Skeletal muscle satellite cell (primary cell): ENCODE measurements around the gene RHBDF1.

Experiments used
- H3K27me3 ChIP-seq: 2 replicates; pipeline ENCODE4 v1.7.0; 2013; ENCODE audit warnings: low read length; ENCODE audit not compliant: control insufficient read depth, insufficient read depth
- H3K36me3 ChIP-seq: 2 replicates; pipeline ENCODE4 v1.7.0; 2013; ENCODE audit warnings: mild to moderate bottlenecking, control low read depth, low read length; ENCODE audit not compliant: insufficient read depth
- H3K4me1 ChIP-seq: 2 replicates; pipeline ENCODE4 v1.7.0; 2013; ENCODE audit warnings: low read length; ENCODE audit not compliant: control insufficient read depth, insufficient read depth
- H3K4me2 ChIP-seq: 2 replicates; pipeline ENCODE4 v1.7.0; 2013; ENCODE audit warnings: mild to moderate bottlenecking, low read length
- H3K4me3 ChIP-seq: 2 replicates; pipeline ENCODE4 v1.7.0; 2013; ENCODE audit warnings: low read length
- H3K9ac ChIP-seq: 2 replicates; pipeline ENCODE4 v1.7.0; 2013; ENCODE audit warnings: mild to moderate bottlenecking, low read depth, low read length, moderate library complexity
- H3K9me3 ChIP-seq: replicated peaks from 2 replicates; pipeline ENCODE4 v1.7.0; 2013; ENCODE audit warnings: mild to moderate bottlenecking, control low read depth, low read length

Gene RHBDF1

DNA sequence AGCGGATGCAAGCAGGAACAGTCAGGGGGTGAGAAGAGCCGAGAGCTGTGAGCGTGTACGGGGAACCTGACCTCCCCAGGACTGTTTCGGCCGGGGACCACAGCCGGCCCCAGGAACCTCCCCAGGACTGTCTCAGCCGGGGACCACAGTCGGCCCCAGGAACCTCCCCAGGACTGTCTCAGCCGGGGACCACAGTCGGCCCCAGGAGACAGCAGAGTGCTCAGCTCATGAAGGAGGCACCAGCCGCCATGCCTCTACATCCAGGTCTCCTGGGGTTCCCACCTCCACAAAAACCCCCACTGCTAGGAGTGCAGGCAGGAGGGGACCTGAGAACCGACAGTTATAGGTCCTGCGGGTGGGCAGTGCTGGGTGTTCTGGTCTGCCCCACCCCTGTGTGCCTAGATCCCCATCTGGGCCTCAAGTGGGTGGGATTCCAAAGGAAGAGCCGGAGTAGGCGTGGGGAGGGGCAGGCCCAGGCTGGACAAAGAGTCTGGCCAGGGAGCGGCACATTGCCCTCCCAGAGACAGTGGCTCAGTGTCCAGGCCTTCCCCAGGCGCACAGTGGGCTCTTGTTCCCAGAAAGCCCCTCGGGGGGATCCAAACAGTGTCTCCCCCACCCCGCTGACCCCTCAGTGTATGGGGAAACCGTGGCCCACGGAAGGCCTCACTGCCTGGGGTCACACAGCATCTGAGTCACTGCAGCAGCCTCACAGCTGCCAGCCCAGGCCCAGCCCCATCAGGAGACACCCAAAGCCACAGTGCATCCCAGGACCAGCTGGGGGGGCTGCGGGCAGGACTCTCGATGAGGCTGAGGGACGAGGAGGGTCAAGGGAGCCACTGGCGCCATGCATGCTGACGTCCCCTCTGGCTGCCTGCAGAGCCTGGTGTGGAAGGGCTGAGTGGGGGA lies 4.3 kb downstream of the RHBDF1 start:
- no peaks in the 10 kb centered on the region for H3K9me3 ChIP-seq
- peaks cover 54% of the 10 kb centered on the region for H3K4me1 ChIP-seq
- H3K36me3 ChIP-seq = peaks cover 31% of the 10 kb centered on the region
- H3K9ac ChIP-seq = peak overlapping the region; percentile 28
- peak overlapping the region; percentile 86 for H3K4me2 ChIP-seq
- H3K27me3 ChIP-seq = no peaks in the 10 kb centered on the region
- no peak overlapping the region for H3K4me3 ChIP-seq

DNA sequence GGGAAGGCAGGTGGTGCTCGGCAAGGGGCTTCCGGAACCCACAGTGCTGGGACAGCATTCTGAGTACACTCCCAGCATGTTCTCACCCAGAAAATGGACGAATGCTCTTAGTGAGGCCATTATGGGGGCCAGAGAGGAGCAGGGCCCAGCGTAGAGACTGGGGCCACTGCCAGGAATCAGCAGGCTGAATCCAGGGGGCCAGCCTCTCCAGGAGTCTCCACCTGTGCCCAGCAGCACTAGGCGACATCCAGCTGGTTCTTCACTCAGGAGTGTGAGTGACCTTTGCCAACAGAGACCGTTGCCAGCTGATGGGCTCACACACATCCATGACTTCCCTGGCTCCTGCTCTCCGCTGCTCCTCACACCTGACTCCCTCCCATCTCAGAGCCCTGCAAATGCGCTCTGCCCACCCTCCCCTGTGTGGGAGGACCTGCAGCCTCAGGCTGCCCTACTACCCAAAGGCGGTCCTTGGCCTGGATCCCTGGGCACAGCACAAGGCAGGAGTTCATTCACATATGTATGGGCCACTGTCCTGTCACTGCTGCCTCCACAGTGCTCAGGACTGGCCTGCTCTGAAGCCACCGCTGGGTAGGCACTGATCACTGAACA lies 5.1 kb downstream of the RHBDF1 start:
- Histone ChIP-seq H3K9ac (no peak overlapping the region), H3K36me3 (peaks cover 39% of the 10 kb centered on the region), H3K27me3 (no peaks in the 10 kb centered on the region), H3K9me3 (no peaks in the 10 kb centered on the region), H3K4me3 (no peak overlapping the region), H3K4me2 (no peak overlapping the region), H3K4me1 (peaks cover 47% of the 10 kb centered on the region)

DNA sequence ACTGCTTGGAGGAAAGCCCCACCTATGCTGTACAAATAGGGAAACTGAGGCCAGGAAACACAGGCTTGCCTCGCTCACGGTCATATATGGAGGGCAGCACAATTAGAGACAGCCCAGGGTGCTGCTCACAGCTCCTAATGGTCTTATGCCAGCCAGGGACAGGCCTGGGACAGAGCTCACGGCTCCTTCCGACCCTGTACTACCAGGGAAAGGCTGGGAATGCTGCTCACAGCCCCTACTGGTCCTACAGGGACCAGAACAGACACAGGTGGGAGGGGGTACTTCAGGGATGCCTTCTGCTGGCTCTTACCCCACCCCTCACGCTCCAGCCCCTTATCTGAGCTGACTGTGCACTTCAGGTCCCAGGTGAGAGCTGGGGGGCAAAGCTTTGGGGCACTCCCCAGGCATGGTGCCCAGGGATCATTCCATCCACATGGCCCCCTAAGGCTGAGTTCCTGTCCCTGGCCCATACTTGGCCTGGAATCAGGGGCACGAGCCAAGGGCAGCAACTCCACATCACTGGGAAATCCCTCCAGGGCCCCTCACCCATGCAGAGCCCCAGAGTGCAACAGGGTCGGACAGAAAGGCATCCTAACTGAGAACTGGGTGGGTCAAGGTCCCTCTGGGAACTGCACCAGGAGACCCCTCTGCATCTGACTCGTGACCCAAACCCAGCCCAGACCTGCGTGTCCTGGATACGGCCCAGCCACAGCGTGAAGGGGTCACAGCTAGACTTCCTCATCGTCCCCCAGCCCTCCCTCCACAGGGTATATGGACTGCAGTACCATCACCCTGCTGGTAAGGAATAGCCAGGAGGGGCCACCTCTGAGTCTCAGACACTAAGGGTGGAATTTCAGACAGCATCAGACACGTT lies 5.9 kb downstream of the RHBDF1 start:
- Histone ChIP-seq H3K4me1 (peaks cover 47% of the 10 kb centered on the region), H3K27me3 (no peaks in the 10 kb centered on the region), H3K4me2 (no peak overlapping the region), H3K4me3 (no peak overlapping the region), H3K9me3 (no peaks in the 10 kb centered on the region), H3K9ac (no peak overlapping the region), H3K36me3 (peaks cover 46% of the 10 kb centered on the region)

GRCh38 chr16:65745-66144 lies 6.7 kb downstream of the RHBDF1 start:
- no peak overlapping the region for H3K9ac ChIP-seq
- peaks cover 49% of the 10 kb centered on the region for H3K36me3 ChIP-seq
- H3K27me3 ChIP-seq = no peaks in the 10 kb centered on the region
- no peak overlapping the region for H3K4me2 ChIP-seq
- H3K4me1 ChIP-seq = peaks cover 42% of the 10 kb centered on the region
- no peaks in the 10 kb centered on the region for H3K9me3 ChIP-seq
- no peak overlapping the region for H3K4me3 ChIP-seq

DNA sequence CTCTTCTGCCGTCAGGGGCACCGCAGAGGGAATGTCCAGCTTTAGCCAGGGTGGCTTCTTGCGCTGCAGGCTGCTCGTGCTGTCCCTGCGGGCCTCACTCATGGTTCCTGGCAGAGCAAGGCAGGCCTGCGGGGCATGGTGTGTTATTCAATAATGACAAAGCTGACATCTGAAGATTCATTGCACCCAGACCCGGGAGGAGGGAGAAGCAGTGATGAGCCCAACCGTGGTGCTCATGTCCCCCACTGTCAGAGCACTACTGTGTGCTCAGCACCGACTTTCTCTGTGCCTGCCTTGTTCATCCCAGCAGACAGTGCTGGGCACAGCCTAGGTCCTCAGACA lies 7.5 kb downstream of the RHBDF1 start:
- H3K27me3 ChIP-seq = no peaks in the 10 kb centered on the region
- H3K36me3 ChIP-seq = peaks cover 58% of the 10 kb centered on the region
- H3K9me3 ChIP-seq = no peaks in the 10 kb centered on the region
- H3K4me1 ChIP-seq = peaks cover 33% of the 10 kb centered on the region
- H3K4me3 ChIP-seq = no peak overlapping the region
- no peak overlapping the region for H3K4me2 ChIP-seq
- no peak overlapping the region for H3K9ac ChIP-seq

- H3K9ac ChIP-seq = no peak overlapping the region
- H3K4me3 ChIP-seq = no peak overlapping the region
- peaks cover 27% of the 10 kb centered on the region for H3K4me1 ChIP-seq
- H3K36me3 ChIP-seq = peaks cover 64% of the 10 kb centered on the region
- no peaks in the 10 kb centered on the region for H3K27me3 ChIP-seq
- H3K9me3 ChIP-seq = no peaks in the 10 kb centered on the region
- H3K4me2 ChIP-seq = no peak overlapping the region
Observed at GRCh38 chr16:63998-64913, 8.2 kb downstream of the RHBDF1 start.

DNA sequence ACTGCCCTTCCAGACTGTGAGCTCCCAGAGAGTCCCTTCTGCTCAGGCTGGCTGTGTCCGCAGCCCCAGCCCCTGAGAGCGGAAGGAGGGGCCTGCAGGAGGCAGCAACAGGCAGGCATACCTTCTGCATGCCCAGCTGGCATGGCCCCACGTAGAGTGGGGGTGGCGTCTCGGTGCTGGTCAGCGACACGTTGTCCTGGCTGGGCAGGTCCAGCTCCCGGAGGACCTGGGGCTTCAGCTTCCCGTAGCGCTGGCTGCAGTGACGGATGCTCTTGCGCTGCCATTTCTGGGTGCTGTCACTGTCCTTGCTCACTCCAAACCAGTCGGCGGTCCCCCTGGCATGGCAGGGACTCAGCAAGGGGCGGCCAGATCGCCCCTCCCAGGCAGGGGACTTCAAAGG lies 9.0 kb downstream of the RHBDF1 start:
- H3K4me3 ChIP-seq = no peak overlapping the region
- H3K9ac ChIP-seq = no peak overlapping the region
- H3K4me2 ChIP-seq = no peak overlapping the region
- peaks cover 19% of the 10 kb centered on the region for H3K4me1 ChIP-seq
- peaks cover 72% of the 10 kb centered on the region for H3K36me3 ChIP-seq
- H3K9me3 ChIP-seq = no peaks in the 10 kb centered on the region
- H3K27me3 ChIP-seq = no peaks in the 10 kb centered on the region

DNA sequence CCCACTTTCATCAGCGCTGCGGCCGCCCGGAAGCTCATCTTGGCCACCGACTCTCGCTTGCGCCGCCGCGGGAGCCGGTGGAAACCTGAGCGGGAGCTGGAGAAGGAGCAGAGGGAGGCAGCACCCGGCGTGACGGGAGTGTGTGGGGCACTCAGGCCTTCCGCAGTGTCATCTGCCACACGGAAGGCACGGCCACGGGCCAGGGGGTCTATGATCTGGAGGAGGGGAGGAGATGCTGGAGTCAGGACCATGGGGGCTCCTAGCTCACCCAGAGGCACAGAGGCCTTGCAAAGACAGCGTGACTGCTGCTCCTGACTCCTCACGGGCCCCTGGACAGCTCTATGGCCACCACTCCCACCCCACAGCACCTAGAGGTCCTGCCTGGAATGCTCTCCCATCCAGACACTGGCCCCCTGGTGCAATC lies 9.5 kb downstream of the RHBDF1 start:
- peaks cover 77% of the 10 kb centered on the region for H3K36me3 ChIP-seq
- peaks cover 14% of the 10 kb centered on the region for H3K4me1 ChIP-seq
- no peak overlapping the region for H3K9ac ChIP-seq

DNA sequence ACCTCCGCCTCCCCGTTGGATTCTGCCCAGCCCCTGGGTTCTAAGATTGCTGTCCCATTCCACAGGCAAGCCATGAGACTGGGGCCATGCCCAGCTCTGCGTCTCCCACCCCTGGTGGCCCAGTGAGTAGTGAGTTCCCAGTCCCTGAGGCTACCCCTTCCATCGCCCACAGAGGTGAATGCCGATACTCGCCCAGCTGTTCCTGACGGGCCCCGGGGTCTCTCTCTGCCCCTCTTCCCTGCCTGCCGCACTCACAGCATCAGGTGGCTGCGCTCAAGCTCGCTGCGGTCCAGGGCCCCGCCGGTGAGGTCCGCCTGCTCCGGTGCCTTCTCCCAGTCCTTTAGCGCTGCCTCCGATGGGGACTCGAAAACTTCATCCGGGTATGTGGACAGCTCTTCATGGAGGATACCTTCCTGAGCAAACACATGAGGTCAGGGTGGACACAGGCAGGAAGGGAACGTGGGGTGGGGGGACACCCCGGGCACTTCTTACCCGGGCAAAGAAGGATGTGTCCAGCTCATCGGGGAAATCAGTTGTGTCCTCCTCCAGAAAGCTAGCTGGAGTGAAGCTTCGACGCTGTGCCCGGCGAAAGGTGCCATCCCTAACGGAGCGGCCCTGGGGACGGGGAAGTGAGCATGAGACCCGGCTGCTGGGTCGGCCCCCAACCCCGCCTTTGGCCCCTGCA lies 10.0 kb downstream of the RHBDF1 start:
- Histone ChIP-seq H3K4me2 (no peak overlapping the region), H3K4me1 (peaks cover 9% of the 10 kb centered on the region), H3K27me3 (no peaks in the 10 kb centered on the region), H3K4me3 (no peak overlapping the region), H3K9ac (no peak overlapping the region), H3K9me3 (no peaks in the 10 kb centered on the region), H3K36me3 (peaks cover 79% of the 10 kb centered on the region)

More for the DNA sequence above, 9.5 kb downstream of the RHBDF1 start:
- H3K4me3 ChIP-seq = no peak overlapping the region
- no peak overlapping the region for H3K4me2 ChIP-seq
- no peaks in the 10 kb centered on the region for H3K9me3 ChIP-seq
- no peaks in the 10 kb centered on the region for H3K27me3 ChIP-seq

- Histone ChIP-seq H3K9ac (no peak overlapping the region), H3K4me2 (no peak overlapping the region), H3K4me1 (peaks cover 8% of the 10 kb centered on the region), H3K36me3 (peaks cover 79% of the 10 kb centered on the region), H3K4me3 (no peak overlapping the region), H3K27me3 (no peaks in the 10 kb centered on the region), H3K9me3 (no peaks in the 10 kb centered on the region)
Observed at GRCh38 chr16:61879-62281, 10.6 kb downstream of the RHBDF1 start.
